GM12878 (cell line): ENCODE data around the gene DYNC1I1. TPM values are rescaled to one million over a fixed set of nuclear protein-coding genes. Genes with fewer than 3 reads are reported as not detected.

Experiments used
- ATAC-seq: fragments of 200-7000 bp; cut with Tn5 transposase; 3 replicates; pipeline ENCODE4 v1.9.1; 2020; ENCODE audit warnings: mild to moderate bottlenecking, moderate library complexity
- BruUV-seq: library from RNA; stranded (reverse); fragments of 400-500 nt; replicated peaks from 2 replicates; lab custom pipeline; 2021; lab: Mats Ljungman, UMichigan
- CTCF ChIA-PET: fragments of 300-600 bp; sonication (Branson Sonifier 250); formaldehyde crosslinking; extraction: SDS; loops from one replicate; lab custom pipeline; 2021; ENCODE audit warnings: inconsistent platforms; lab: Yijun Ruan, JAX
- POLR2A ChIA-PET: fragments of 350-600 bp; formaldehyde crosslinking; extraction: SDS; loops from one replicate; lab custom pipeline; 2021; ENCODE audit warnings: inconsistent platforms; lab: Charles Lee
- RAD21 ChIA-PET: fragments of 300-600 bp; sonication (Branson Sonifier 250); formaldehyde crosslinking; loops from one replicate; lab custom pipeline; 2023; ENCODE audit warnings: antibody characterized with exemption; ENCODE audit not compliant: unreplicated experiment; lab: Charles Lee
- SMC1A ChIA-PET: fragments of 300-600 bp; sonication (Branson Sonifier 250); formaldehyde crosslinking; loops from one replicate; lab custom pipeline; 2023; ENCODE audit not compliant: unreplicated experiment, uncharacterized antibody; lab: Charles Lee
- DNase-seq: peaks from one replicate; pipeline ENCODE4 v3.0.0-alpha.2; 2011; ENCODE audit warnings: low read depth, low spot score
- FAIRE-seq: peaks from 3 replicates; lab custom pipeline; 2011; peaks lifted over from hg19 to GRCh38; lab: Jason Lieb, UNC
- H2AFZ ChIP-seq: 2 replicates; pipeline ENCODE4 v1.6.0; 2011; ENCODE audit warnings: low read depth, low read length, control low read depth; ENCODE audit not compliant: control insufficient read depth
- H3K27ac ChIP-seq: 2 replicates; pipeline ENCODE4 v1.5.1; 2011; ENCODE audit warnings: control low read depth; ENCODE audit not compliant: control insufficient read depth, insufficient read depth
- H3K27me3 ChIP-seq, 2 experiments: replicated peaks in 1 of 2; 2 replicates each; pipeline versions ENCODE4 v1.6.0 to v1.6.1; 2011; ENCODE audit warnings: low read length in 1 of 2; ENCODE audit not compliant: control insufficient read depth in 2 of 2, insufficient read depth in 2 of 2
- H3K36me3 ChIP-seq, 2 experiments: 2 replicates each; pipeline ENCODE4 v1.5.1; 2011; ENCODE audit warnings: low read length in 1 of 2; ENCODE audit not compliant: control insufficient read depth in 2 of 2, insufficient read depth in 2 of 2
- H3K4me1 ChIP-seq: 2 replicates; pipeline ENCODE4 v1.6.1; 2011; ENCODE audit warnings: mild to moderate bottlenecking, low read length, moderate library complexity, mixed read lengths; ENCODE audit not compliant: control insufficient read depth, insufficient read depth
- H3K4me2 ChIP-seq: 2 replicates; pipeline ENCODE4 v1.6.0; 2011; ENCODE audit warnings: control low read depth; ENCODE audit not compliant: control insufficient read depth, insufficient read depth
- H3K4me3 ChIP-seq: fragments of 200-600 bp; sonication (generic); 2 replicates; pipeline ENCODE4 v1.5.1; 2016
- H3K79me2 ChIP-seq: 2 replicates; pipeline ENCODE4 v1.6.0; 2011; ENCODE audit warnings: low read length; ENCODE audit not compliant: control insufficient read depth, insufficient read depth
- H3K9ac ChIP-seq: 2 replicates; pipeline ENCODE4 v1.8.0; 2011; ENCODE audit warnings: low read length, control low read depth, mixed read lengths; ENCODE audit not compliant: control insufficient read depth, insufficient read depth
- H3K9me3 ChIP-seq: replicated peaks from 3 replicates; pipeline ENCODE4 v1.5.1; 2011; ENCODE audit warnings: mild to moderate bottlenecking, low read length; ENCODE audit not compliant: control insufficient read depth, insufficient read depth
- H4K20me1 ChIP-seq: 2 replicates; pipeline ENCODE4 v1.6.0; 2011; ENCODE audit not compliant: control insufficient read depth, insufficient read depth
- HDAC2 ChIP-seq: fragments of 200-600 bp; sonication (generic); IDR thresholded peaks from 2 replicates; pipeline ENCODE4 v1.6.1; 2017
- MTA3 ChIP-seq: IDR thresholded peaks from 2 replicates; pipeline ENCODE4 v1.6.1; 2012; ENCODE audit warnings: low read length, inconsistent platforms, borderline replicate concordance
- PAX5 ChIP-seq: IDR thresholded peaks from 2 replicates; pipeline ENCODE4 v1.6.1; 2011; ENCODE audit warnings: low read depth, low read length, borderline replicate concordance
- RBBP5 ChIP-seq: fragments of 200-600 bp; sonication (generic); conservative IDR thresholded peaks from 2 replicates; pipeline ENCODE4 v1.6.1; 2016
- SMC3 ChIP-seq: IDR thresholded peaks from 2 replicates; pipeline ENCODE4 v1.6.1; 2011; ENCODE audit warnings: low read length, improper control_type of control experiment, borderline replicate concordance
- SREBF2 ChIP-seq: IDR thresholded peaks from 2 replicates; pipeline ENCODE4 v1.6.1; 2012; ENCODE audit warnings: mild to moderate bottlenecking, low read length
- TARDBP ChIP-seq: IDR thresholded peaks from 2 replicates; pipeline ENCODE4 v1.6.1; 2016; ENCODE audit warnings: borderline replicate concordance
- WGBS: methylation state at CpG from one replicate; pipeline ENCODE4 v1.1.6; 2016; ENCODE audit warnings: low lambda C conversion rate; ENCODE audit not compliant: insufficient replicate concordance, insufficient coverage; ENCODE audit errors: missing lambda C conversion rate; 5-methylcytosine and 5-hydroxymethylcytosine counted together
- in situ Hi-C: fragments of 300-500 bp; cut with MboI; formaldehyde crosslinking; loops from 9 replicates; pipeline ENCODE4 v1.14.3; 2018; ENCODE audit warnings: mixed read lengths
- intact Hi-C: fragments of 100-400 bp; cut with micrococcal nuclease; formaldehyde crosslinking; loops from one replicate; pipeline ENCODE4 v1.14.2; 2022; ENCODE audit not compliant: unreplicated experiment
- polyA plus RNA-seq, 11 experiments: library from polyadenylated mRNA; depleted of rRNA in 4 of 11; unstranded in 6 of 11; stranded (reverse) in 5 of 11; fragments of >200 nt; fragmentation: Nextera tagmentation in 4 of 11; fragmentation: Illumina TruSeq in 1 of 11; extraction: Ambion mirVana in 4 of 11; extraction: Trizol in 1 of 11; gene quantifications; 1 replicate in 1 of 11; 2 replicates in 10 of 11; pipeline versions ENCODE4 v1.2.1 to v1.2.3, GENCODE V29; 2011 to 2016; ENCODE audit warnings: inconsistent platforms in 2 of 11, missing spikeins in 2 of 11, low read depth in 1 of 11
- total RNA-seq, 4 experiments: library from RNA; depleted of rRNA in 3 of 4; stranded (reverse); fragments of >200 nt in 3 of 4; fragmentation: Illumina TruSeq in 1 of 4; extraction: Trizol in 1 of 4; gene quantifications; 2 replicates each; pipeline versions ENCODE4 v1.2.1 to v1.2.3, GENCODE V29; 2013 to 2021

The DYNC1I1 gene
- total and polyA plus RNA-seq, 10 of the 15 experiments (the other 5 are each of a cell fraction or from before 2014, with no cell fraction given): 0.05 to 0.91 (median 0.14) TPM; not detected in 3

DNA sequence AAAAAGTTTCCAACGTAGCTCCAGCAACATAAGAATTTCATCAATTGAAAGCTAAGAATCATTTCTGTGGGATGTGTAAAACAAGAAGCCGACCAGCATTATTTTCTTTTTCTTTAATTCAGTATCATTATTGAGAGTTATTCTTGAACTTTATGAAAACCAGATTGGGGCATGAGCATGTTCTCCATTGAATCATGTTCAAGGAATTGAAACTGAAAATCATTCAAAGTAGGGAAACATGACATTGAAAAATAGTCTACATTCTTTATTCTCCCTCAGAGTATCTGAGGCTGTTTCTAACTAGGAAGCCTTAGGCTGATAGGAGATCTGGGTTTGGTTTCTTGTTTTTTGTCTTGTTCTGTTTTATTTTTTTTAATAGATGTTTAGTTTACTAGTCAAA is 253.7 kb downstream of the DYNC1I1 start:
- Histone ChIP-seq H3K79me2 (no peaks in the 10 kb centered on the region), H3K27me3 (no peaks in the 10 kb centered on the region), H2AFZ (no peak overlapping the region), H3K4me2 (no peak overlapping the region), H3K9ac (no peak overlapping the region), H3K4me3 (no peak overlapping the region), H3K9me3 (no peaks in the 10 kb centered on the region), H4K20me1 (no peaks in the 10 kb centered on the region), H3K27ac (no peak overlapping the region), H3K4me1 (no peaks in the 10 kb centered on the region), H3K36me3 (no peaks in the 10 kb centered on the region)
- POLR2A ChIA-PET: no interaction called here
- in situ Hi-C loops (no loop called here), intact Hi-C loops (no loop called here)
- CTCF ChIA-PET: no interaction called here
- TF ChIP-seq SMC3 (no peak), MTA3 (no peak)
- RAD21 ChIA-PET: no interaction called here
- DNase-seq (no peak), FAIRE-seq (no peak), ATAC-seq (no peak)
- SMC1A ChIA-PET: interaction anchor here (0.8 to 1.1 kb wide), 2 partner anchors 11 to 52 kb away, joined by 3 read pairs; no protein-coding TSS in a partner anchor
- WGBS: 48% methylated on average over 2 of the region's 2 CpGs
- BruUV-seq: no TSS peak

- FAIRE-seq (no peak), DNase-seq (no peak), ATAC-seq (no peak)
- Histone ChIP-seq H3K9me3 (no peaks in the 10 kb centered on the region), H3K4me3 (no peak overlapping the region), H2AFZ (no peak overlapping the region), H3K27ac (no peak overlapping the region), H3K9ac (no peak overlapping the region), H3K4me2 (no peak overlapping the region), H4K20me1 (no peaks in the 10 kb centered on the region), H3K4me1 (no peaks in the 10 kb centered on the region)
- WGBS: 5% methylated on average over 1 of the region's 1 CpG
- BruUV-seq: no TSS peak
- intact Hi-C loops (no loop called here), in situ Hi-C loops (no loop called here)
- ChIA-PET RAD21 (no interaction called here), CTCF (no interaction called here), SMC1A (no interaction called here), POLR2A (no interaction called here)
- TF ChIP-seq TARDBP (no peak), HDAC2 (no peak), SREBF2 (no peak), PAX5 (no peak), RBBP5 (no peak)
- TF ChIP-seq, all 136 proteins: peak for 0
- no peaks in the 10 kb centered on the region for H3K79me2 ChIP-seq
- no peaks in the 10 kb centered on the region for H3K36me3 ChIP-seq
- H3K27me3 ChIP-seq: no peaks in the 10 kb centered on the region
These were observed 254.3 kb downstream of the DYNC1I1 start for GRCh38 chr7:96026611-96027010.
